ACC112 (cell line): ENCODE data around the gene CLCA1.

Source experiments
- H2AFZ ChIP-seq: fragments of 200-600 bp; sonication (generic); one replicate; pipeline ENCODE4 v1.6.0; 2017; ENCODE audit warnings: antibody characterized with exemption, low read length; ENCODE audit not compliant: unreplicated experiment
- H3K27ac ChIP-seq: fragments of 200-600 bp; sonication (generic); 2 replicates; pipeline ENCODE4 v1.5.1; 2014; ENCODE audit warnings: low read depth, mild to moderate bottlenecking, antibody characterized with exemption, low read length, moderate library complexity
- H3K27me3 ChIP-seq: fragments of 200-600 bp; sonication (generic); 2 replicates; pipeline ENCODE4 v1.6.1; 2014; ENCODE audit warnings: mild to moderate bottlenecking, antibody characterized with exemption, low read length, moderate library complexity, mixed read lengths; ENCODE audit not compliant: insufficient read depth
- H3K36me3 ChIP-seq: fragments of 200-600 bp; sonication (generic); 2 replicates; pipeline ENCODE4 v1.6.1; 2016; ENCODE audit warnings: mild to moderate bottlenecking, antibody characterized with exemption, low read length, moderate library complexity, mixed read lengths; ENCODE audit not compliant: insufficient read depth
- H3K4me1 ChIP-seq: fragments of 200-600 bp; sonication (generic); one replicate; pipeline ENCODE4 v1.6.1; 2016; ENCODE audit warnings: low read length, mixed read lengths; ENCODE audit not compliant: insufficient read depth, unreplicated experiment, control insufficient read depth
- H3K4me3 ChIP-seq: fragments of 200-600 bp; sonication (generic); 2 replicates; pipeline ENCODE4 v1.5.1; 2014; ENCODE audit warnings: mild to moderate bottlenecking, low read depth, low read length
- H3K79me2 ChIP-seq: fragments of 200-600 bp; sonication (generic); one replicate; pipeline ENCODE4 v1.6.0; 2016; ENCODE audit warnings: low read length; ENCODE audit not compliant: control insufficient read depth, unreplicated experiment, insufficient read depth

The CLCA1 gene

GRCh38 chr1:86503406-86504136 lies 34.8 kb downstream of the CLCA1 start:
- Histone ChIP-seq H3K4me1 (peaks cover 5% of the 10 kb centered on the region), H3K27me3 (0 out of 2 replicates have a peak, but pooled peaks cover 3% of the 10 kb centered on the region), H2AFZ (no peak overlapping the region), H3K27ac (no peak overlapping the region), H3K79me2 (no peaks in the 10 kb centered on the region), H3K36me3 (no peaks in the 10 kb centered on the region), H3K4me3 (no peak overlapping the region)

GRCh38 chr1:86504137-86504479 lies 35.4 kb downstream of the CLCA1 start:
- Histone ChIP-seq H3K36me3 (no peaks in the 10 kb centered on the region), H3K27me3 (no peaks in the 10 kb centered on the region), H3K27ac (no peak overlapping the region), H3K4me3 (no peak overlapping the region), H2AFZ (no peak overlapping the region), H3K79me2 (no peaks in the 10 kb centered on the region), H3K4me1 (peaks cover 8% of the 10 kb centered on the region)

- Histone ChIP-seq H2AFZ (no peak overlapping the region), H3K27me3 (no peaks in the 10 kb centered on the region)
Measured at GRCh38 chr1:86504895-86505563, 36.3 kb downstream of the CLCA1 start.

GRCh38 chr1:86505564-86505902 lies 36.8 kb downstream of the CLCA1 start:
- Histone ChIP-seq H2AFZ (no peak overlapping the region), H3K79me2 (no peaks in the 10 kb centered on the region), H3K27ac (no peak overlapping the region), H3K4me1 (peaks cover 8% of the 10 kb centered on the region), H3K36me3 (no peaks in the 10 kb centered on the region), H3K4me3 (no peak overlapping the region), H3K27me3 (no peaks in the 10 kb centered on the region)

More at GRCh38 chr1:86504895-86505563, 36.3 kb downstream of the CLCA1 start:
- Histone ChIP-seq H3K4me1 (peaks cover 8% of the 10 kb centered on the region), H3K36me3 (no peaks in the 10 kb centered on the region), H3K4me3 (no peak overlapping the region), H3K27ac (no peak overlapping the region), H3K79me2 (no peaks in the 10 kb centered on the region)

GRCh38 chr1:86507935-86508582 lies 39.3 kb downstream of the CLCA1 start:
- H3K36me3 ChIP-seq: no peaks in the 10 kb centered on the region
- peak overlapping the region; percentile 57; the same call in 1 of the 2 replicates for H3K4me3 ChIP-seq
- H2AFZ ChIP-seq: peak overlapping the region; percentile 88

GRCh38 chr1:86508583-86508969 lies 39.8 kb downstream of the CLCA1 start:
- Histone ChIP-seq H3K4me1 (peaks cover 8% of the 10 kb centered on the region), H2AFZ (no peak overlapping the region), H3K4me3 (peak overlapping the region; percentile 57; the same call in 1 of the 2 replicates), H3K27me3 (no peaks in the 10 kb centered on the region), H3K27ac (no peak overlapping the region), H3K79me2 (no peaks in the 10 kb centered on the region), H3K36me3 (no peaks in the 10 kb centered on the region)

More at GRCh38 chr1:86507935-86508582, 39.3 kb downstream of the CLCA1 start:
- H3K79me2 ChIP-seq: no peaks in the 10 kb centered on the region
- H3K27ac ChIP-seq: no peak overlapping the region
- H3K27me3 ChIP-seq: no peaks in the 10 kb centered on the region
- peaks cover 8% of the 10 kb centered on the region for H3K4me1 ChIP-seq

- no peak overlapping the region for H3K4me3 ChIP-seq
Measured at GRCh38 chr1:86515597-86515996, 46.9 kb downstream of the CLCA1 start.

GRCh38 chr1:86516335-86516734 lies 47.6 kb downstream of the CLCA1 start:
- Histone ChIP-seq H2AFZ (no peak overlapping the region), H3K36me3 (no peaks in the 10 kb centered on the region), H3K27ac (no peak overlapping the region), H3K79me2 (no peaks in the 10 kb centered on the region), H3K4me1 (no peaks in the 10 kb centered on the region), H3K27me3 (0 out of 2 replicates have a peak, but pooled peaks cover 6% of the 10 kb centered on the region), H3K4me3 (no peak overlapping the region)

More at GRCh38 chr1:86515597-86515996, 46.9 kb downstream of the CLCA1 start:
- no peaks in the 10 kb centered on the region for H3K4me1 ChIP-seq
- no peaks in the 10 kb centered on the region for H3K36me3 ChIP-seq
- H3K27ac ChIP-seq: no peak overlapping the region
- H3K27me3 ChIP-seq: no peaks in the 10 kb centered on the region
- no peak overlapping the region for H2AFZ ChIP-seq
- H3K79me2 ChIP-seq: no peaks in the 10 kb centered on the region

- H3K36me3 ChIP-seq: no peaks in the 10 kb centered on the region
- no peak overlapping the region for H3K4me3 ChIP-seq
- no peaks in the 10 kb centered on the region for H3K4me1 ChIP-seq
- no peak overlapping the region for H2AFZ ChIP-seq
- no peak overlapping the region for H3K27ac ChIP-seq
- H3K27me3 ChIP-seq: 0 out of 2 replicates have a peak, but pooled peaks cover 6% of the 10 kb centered on the region
- no peaks in the 10 kb centered on the region for H3K79me2 ChIP-seq
Measured at GRCh38 chr1:86517336-86517735, 48.6 kb downstream of the CLCA1 start.

- Histone ChIP-seq H3K4me1 (no peaks in the 10 kb centered on the region), H2AFZ (no peak overlapping the region), H3K79me2 (no peaks in the 10 kb centered on the region), H3K4me3 (no peak overlapping the region), H3K27me3 (0 out of 2 replicates have a peak, but pooled peaks cover 6% of the 10 kb centered on the region), H3K36me3 (no peaks in the 10 kb centered on the region), H3K27ac (no peak overlapping the region)
Measured at GRCh38 chr1:86520789-86521521, 52.2 kb downstream of the CLCA1 start.
